HepG2 (cell line): ENCODE results near the gene INSRR.

ENCODE experiments used
- ATF3 ChIP-seq: sonication (generic); formaldehyde crosslinking; IDR thresholded peaks from 2 replicates; pipeline ENCODE4 v1.4.0; 2020; ENCODE audit warnings: missing genetic modification reagents
- BCL6 ChIP-seq: IDR thresholded peaks from 2 replicates; pipeline ENCODE4 v1.6.1; 2016; ENCODE audit warnings: missing genetic modification reagents, missing compliant biosample characterization
- TF ChIP-seq, protein P1 (sequence below): sonication (generic); formaldehyde crosslinking; IDR thresholded peaks from 2 replicates; pipeline ENCODE4 v1.5.0; 2020; ENCODE audit warnings: mild to moderate bottlenecking, missing genetic modification reagents, moderate library complexity
- TF ChIP-seq, protein P2 (sequence below): IDR thresholded peaks from 2 replicates; pipeline ENCODE4 v1.6.1; 2016

DNA sequence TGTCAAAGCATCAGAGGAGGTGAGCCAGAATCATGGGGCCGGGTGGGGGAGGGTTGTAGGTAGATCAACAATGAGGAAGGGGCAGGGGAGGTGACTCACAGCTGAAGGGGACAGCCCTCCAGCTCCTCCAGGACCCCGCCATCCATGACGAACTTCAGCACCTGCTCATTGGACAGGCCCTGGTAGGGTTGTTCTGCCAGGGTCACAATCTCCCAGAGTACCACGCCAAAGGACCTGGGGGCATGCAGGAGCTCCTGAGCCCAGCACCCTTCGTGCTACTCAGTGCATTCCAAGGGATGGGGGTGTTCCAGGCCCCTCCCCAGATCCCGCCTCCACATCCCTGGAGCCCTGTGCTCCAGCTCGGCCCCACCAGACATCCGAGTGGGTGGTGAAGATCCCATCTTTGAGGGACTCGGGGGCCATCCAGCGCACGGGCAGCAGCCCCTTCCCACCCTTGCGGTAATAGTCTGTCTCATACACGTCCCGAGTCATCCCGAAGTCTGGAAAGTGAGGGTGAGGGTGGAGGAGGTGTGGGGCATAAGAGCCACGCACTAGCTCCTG is 17.5 kb downstream of the INSRR start:
- TF ChIP-seq ATF3 (CRISPR knock-in tag) = no peak
- TF ChIP-seq, protein P1, sequence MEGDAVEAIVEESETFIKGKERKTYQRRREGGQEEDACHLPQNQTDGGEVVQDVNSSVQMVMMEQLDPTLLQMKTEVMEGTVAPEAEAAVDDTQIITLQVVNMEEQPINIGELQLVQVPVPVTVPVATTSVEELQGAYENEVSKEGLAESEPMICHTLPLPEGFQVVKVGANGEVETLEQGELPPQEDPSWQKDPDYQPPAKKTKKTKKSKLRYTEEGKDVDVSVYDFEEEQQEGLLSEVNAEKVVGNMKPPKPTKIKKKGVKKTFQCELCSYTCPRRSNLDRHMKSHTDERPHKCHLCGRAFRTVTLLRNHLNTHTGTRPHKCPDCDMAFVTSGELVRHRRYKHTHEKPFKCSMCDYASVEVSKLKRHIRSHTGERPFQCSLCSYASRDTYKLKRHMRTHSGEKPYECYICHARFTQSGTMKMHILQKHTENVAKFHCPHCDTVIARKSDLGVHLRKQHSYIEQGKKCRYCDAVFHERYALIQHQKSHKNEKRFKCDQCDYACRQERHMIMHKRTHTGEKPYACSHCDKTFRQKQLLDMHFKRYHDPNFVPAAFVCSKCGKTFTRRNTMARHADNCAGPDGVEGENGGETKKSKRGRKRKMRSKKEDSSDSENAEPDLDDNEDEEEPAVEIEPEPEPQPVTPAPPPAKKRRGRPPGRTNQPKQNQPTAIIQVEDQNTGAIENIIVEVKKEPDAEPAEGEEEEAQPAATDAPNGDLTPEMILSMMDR (CRISPR knock-in tag) = no peak
- TF ChIP-seq, protein P2, sequence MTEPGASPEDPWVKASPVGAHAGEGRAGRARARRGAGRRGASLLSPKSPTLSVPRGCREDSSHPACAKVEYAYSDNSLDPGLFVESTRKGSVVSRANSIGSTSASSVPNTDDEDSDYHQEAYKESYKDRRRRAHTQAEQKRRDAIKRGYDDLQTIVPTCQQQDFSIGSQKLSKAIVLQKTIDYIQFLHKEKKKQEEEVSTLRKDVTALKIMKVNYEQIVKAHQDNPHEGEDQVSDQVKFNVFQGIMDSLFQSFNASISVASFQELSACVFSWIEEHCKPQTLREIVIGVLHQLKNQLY = no peak
- no peak for TF ChIP-seq BCL6
